GM19324 (cell line): Measurements from ENCODE around the gene SPAG4.
A peak's percentile ranks its signal among the peaks of the same experiment; 100 is the strongest.

Experiments used
- ATAC-seq: cut with Tn5 transposase; IDR thresholded peaks from one replicate; pipeline ENCODE4 v1.9.1; 2021; ENCODE audit warnings: mild to moderate bottlenecking, moderate library complexity; ENCODE audit not compliant: unreplicated experiment, low FRiP score

SPAG4 gene

GRCh38 chr20:35615667-35616464 lies at the start of gene SPAG4:
Gene SPAG4, plus strand, starts transcription at chr20:35615829. Its CDS starts 175 bp downstream, at chr20:35616004.
- ATAC-seq, result peak; percentile 84

GRCh38 chr20:35568645-35569044 lies 47.0 kb upstream of the SPAG4 start:
- no peak for ATAC-seq

- no peak for ATAC-seq
Observed at GRCh38 chr20:35571555-35571954, 44.1 kb upstream of the SPAG4 start.

GRCh38 chr20:35572838-35573237 lies 42.8 kb upstream of the SPAG4 start:
- ATAC-seq, result no peak

GRCh38 chr20:35575958-35576357 lies 39.7 kb upstream of the SPAG4 start:
- ATAC-seq, result no peak

GRCh38 chr20:35576816-35577215 lies 38.8 kb upstream of the SPAG4 start:
- no peak for ATAC-seq

GRCh38 chr20:35578469-35578868 lies 37.2 kb upstream of the SPAG4 start:
- no peak for ATAC-seq

GRCh38 chr20:35579196-35579595 lies 36.4 kb upstream of the SPAG4 start:
- no peak for ATAC-seq

- no peak for ATAC-seq
Observed at GRCh38 chr20:35582131-35582530, 33.5 kb upstream of the SPAG4 start.

- ATAC-seq, result no peak
Observed at GRCh38 chr20:35582741-35583404, 32.8 kb upstream of the SPAG4 start.

- no peak for ATAC-seq
Observed at GRCh38 chr20:35583636-35584560, 31.7 kb upstream of the SPAG4 start.

GRCh38 chr20:35586751-35587425 lies 28.7 kb upstream of the SPAG4 start:
- no peak for ATAC-seq

- no peak for ATAC-seq
Observed at GRCh38 chr20:35587436-35587835, 28.2 kb upstream of the SPAG4 start.

GRCh38 chr20:35588397-35588796 lies 27.2 kb upstream of the SPAG4 start:
- ATAC-seq, result no peak

- ATAC-seq, result no peak
Observed at GRCh38 chr20:35592339-35592974, 23.2 kb upstream of the SPAG4 start.

- ATAC-seq, result no peak
Observed at GRCh38 chr20:35595456-35595855, 20.2 kb upstream of the SPAG4 start.

- no peak for ATAC-seq
Observed at GRCh38 chr20:35595901-35596300, 19.7 kb upstream of the SPAG4 start.

- ATAC-seq, result no peak
Observed at GRCh38 chr20:35597186-35597585, 18.4 kb upstream of the SPAG4 start.

- ATAC-seq, result no peak
Observed at GRCh38 chr20:35598476-35598875, 17.2 kb upstream of the SPAG4 start.
